Kidney epithelial cell (primary cell): ENCODE results near the gene NEK8. TPM values are rescaled to one million over a fixed set of nuclear protein-coding genes. Genes with fewer than 3 reads are reported as not detected.

Source experiments
- DNase-seq: peaks from one replicate; pipeline ENCODE4 v3.0.0-alpha.2; 2010; ENCODE audit warnings: low read depth
- H3K27me3 ChIP-seq: 2 replicates; pipeline ENCODE4 v1.6.0; 2011; ENCODE audit warnings: low read length; ENCODE audit not compliant: control insufficient read depth, insufficient read depth
- H3K36me3 ChIP-seq: 2 replicates; pipeline ENCODE4 v1.5.1; 2011; ENCODE audit warnings: low read length; ENCODE audit not compliant: control insufficient read depth, insufficient read depth
- H3K4me3 ChIP-seq: 2 replicates; pipeline ENCODE4 v1.5.1; 2011; ENCODE audit warnings: low read depth, mild to moderate bottlenecking, control low read depth, low read length
- CTCF ChIP-seq: IDR thresholded peaks from 2 replicates; pipeline ENCODE4 v1.5.1; 2011; ENCODE audit warnings: mild to moderate bottlenecking, moderate library complexity, low read length, control low read depth, inconsistent platforms; ENCODE audit not compliant: insufficient read depth, poor library complexity, severe bottlenecking
- total RNA-seq: library from RNA; depleted of rRNA; stranded (reverse); fragments of >200 nt; gene quantifications from 2 replicates; pipeline ENCODE4 v1.2.3, GENCODE V29; 2015

The NEK8 gene
- total RNA-seq, 1 donor from 2014 or later: 4.3 TPM

DNA sequence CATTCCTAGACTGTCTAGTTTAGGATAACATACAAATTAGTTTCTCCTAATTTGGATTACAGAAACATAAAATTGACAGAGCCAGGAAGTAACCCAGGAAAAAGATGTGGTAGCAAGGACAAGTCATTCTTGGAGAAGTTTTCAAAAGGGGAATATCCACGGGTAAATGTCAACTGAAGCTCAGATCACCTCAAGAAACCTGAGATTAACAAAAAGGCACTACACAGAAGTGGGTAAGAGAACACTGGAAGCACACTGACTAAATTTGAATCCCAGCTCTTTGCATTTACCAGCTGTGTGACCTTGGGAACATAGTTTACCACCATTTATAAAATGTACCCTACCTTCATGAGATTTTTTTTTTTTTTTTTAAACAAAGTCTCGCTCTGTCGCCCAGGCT is 54.6 kb downstream of the NEK8 start:
- Histone ChIP-seq H3K36me3 (no peaks in the 10 kb centered on the region), H3K4me3 (no peak overlapping the region), H3K27me3 (no peaks in the 10 kb centered on the region)
- no peak for DNase-seq
- no peak for TF ChIP-seq CTCF

DNA sequence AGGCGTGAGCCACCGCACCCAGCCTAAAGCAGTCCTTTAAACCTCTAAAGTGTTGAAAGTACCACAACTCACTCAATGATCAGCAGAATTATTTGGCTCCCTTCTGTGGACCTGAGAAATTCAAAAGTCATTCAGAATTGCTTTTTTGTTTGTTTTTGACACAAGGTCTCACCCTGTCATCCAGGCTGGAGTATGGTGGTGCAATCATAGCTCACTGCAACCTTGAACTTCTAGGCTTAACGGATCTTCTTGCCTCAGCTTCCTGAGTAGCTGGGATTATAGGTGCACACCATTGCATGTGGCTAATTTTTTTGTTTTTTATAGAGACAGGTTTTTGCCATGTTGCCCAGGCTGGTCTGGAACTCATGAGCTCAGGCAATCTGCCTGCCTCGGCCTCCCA is 59.5 kb downstream of the NEK8 start:
- Histone ChIP-seq H3K27me3 (no peaks in the 10 kb centered on the region), H3K4me3 (no peak overlapping the region), H3K36me3 (no peaks in the 10 kb centered on the region)
- TF ChIP-seq CTCF: no peak
- no peak for DNase-seq

Other genes starting within 250 kb of the NEK8 start
- gene FOXN1, start 222.4 kb upstream of the NEK8 start, total RNA-seq: not detected in 2 replicates
- 40.6 and 49.4 TPM in 2 replicates for gene UNC119, start 176.2 kb upstream of the NEK8 start, total RNA-seq
- gene PIGS, start 157.3 kb upstream of the NEK8 start, total RNA-seq: 52.9 and 65.2 TPM in 2 replicates
- 20.8 and 30.3 TPM in 2 replicates for gene ALDOC, start 151.9 kb upstream of the NEK8 start, total RNA-seq
- gene SPAG5, start 129.8 kb upstream of the NEK8 start, total RNA-seq: 8.4 and 9.7 TPM in 2 replicates
- gene RSKR, start 114.6 kb upstream of the NEK8 start, total RNA-seq: 2.3 and 12.2 TPM in 2 replicates
- 116 and 124 TPM in 2 replicates for gene BLTP2, start 83.6 kb upstream of the NEK8 start, total RNA-seq
- 41.2 and 65.1 TPM in 2 replicates for gene SDF2, start 66.9 kb upstream of the NEK8 start, total RNA-seq
- gene SUPT6H, start 66.6 kb upstream of the NEK8 start, total RNA-seq: 36.7 and 52.9 TPM in 2 replicates
- gene PROCA1, start 16.9 kb upstream of the NEK8 start, total RNA-seq: 0.58 and 3.7 TPM in 2 replicates
- 283 and 314 TPM in 2 replicates for gene RAB34, start 10.9 kb upstream of the NEK8 start, total RNA-seq
- gene RPL23A, start 8.8 kb upstream of the NEK8 start, total RNA-seq: 604 and 716 TPM in 2 replicates
- gene TLCD1, start 2.6 kb upstream of the NEK8 start, total RNA-seq: 4.7 and 5.1 TPM in 2 replicates
- 163 and 174 TPM in 2 replicates for gene TRAF4, start 15.2 kb downstream of the NEK8 start, total RNA-seq
- 24.3 and 37.7 TPM in 2 replicates for gene FAM222B, start 114.0 kb downstream of the NEK8 start, total RNA-seq
- 54.9 and 74.1 TPM in 2 replicates for gene ERAL1, start 126.2 kb downstream of the NEK8 start, total RNA-seq
- 55.5 and 69.1 TPM in 2 replicates for gene FLOT2, start 168.9 kb downstream of the NEK8 start, total RNA-seq
- 12.2 and 12.7 TPM in 2 replicates for gene DHRS13, start 174.3 kb downstream of the NEK8 start, total RNA-seq
- gene PHF12, start 222.7 kb downstream of the NEK8 start, total RNA-seq: 19.6 and 30.8 TPM in 2 replicates